Stimulated activated CD8-positive, alpha-beta memory T cell treated with anti-CD3 and anti-CD28 coated beads, Interleukin-7, amount 100 ng/mL, for 24 hours (primary cell): Measurements from ENCODE around the gene PAGR1.
"Not testable (repeated sequence)": the region's sequence is repeated elsewhere in the genome, so short reads cannot be mapped to it uniquely, and the experiment has no call there.

Experiments
- DNase-seq: peaks from one replicate; pipeline ENCODE4 v3.0.0-alpha.2; 2020; ENCODE audit warnings: low read depth

Gene PAGR1

GRCh38 chr16:29815793-29816693 lies at the start of gene PAGR1:
Gene PAGR1, plus strand, starts transcription at chr16:29816152. Its CDS starts 374 bp downstream, at chr16:29816526.
- DNase-seq = peak; percentile 96

DNA sequence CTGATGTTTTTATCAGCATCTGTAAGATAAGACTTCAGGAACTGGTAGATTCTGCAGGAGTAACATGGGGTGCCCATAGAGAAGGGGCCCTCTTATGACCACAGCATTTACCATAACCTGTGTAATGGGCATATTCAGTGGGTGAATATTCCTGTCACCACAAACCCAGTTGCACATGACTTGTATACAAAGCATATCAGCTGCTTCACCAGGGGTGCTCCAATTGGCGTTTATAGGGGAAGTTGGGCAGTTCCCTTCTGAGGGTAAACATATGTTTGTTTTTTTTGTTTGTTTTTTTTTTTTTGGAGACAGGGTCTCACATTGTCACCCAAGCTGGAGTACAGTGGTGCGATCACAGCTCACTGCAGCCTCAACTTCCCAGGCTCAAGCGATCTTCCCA lies 49.4 kb upstream of the PAGR1 start:
- DNase-seq = no peak

- DNase-seq = no peak
These were observed 48.9 kb upstream of the PAGR1 start for GRCh38 chr16:29767062-29767461.

GRCh38 chr16:29769507-29769906 lies 46.4 kb upstream of the PAGR1 start:
- no peak for DNase-seq

DNA sequence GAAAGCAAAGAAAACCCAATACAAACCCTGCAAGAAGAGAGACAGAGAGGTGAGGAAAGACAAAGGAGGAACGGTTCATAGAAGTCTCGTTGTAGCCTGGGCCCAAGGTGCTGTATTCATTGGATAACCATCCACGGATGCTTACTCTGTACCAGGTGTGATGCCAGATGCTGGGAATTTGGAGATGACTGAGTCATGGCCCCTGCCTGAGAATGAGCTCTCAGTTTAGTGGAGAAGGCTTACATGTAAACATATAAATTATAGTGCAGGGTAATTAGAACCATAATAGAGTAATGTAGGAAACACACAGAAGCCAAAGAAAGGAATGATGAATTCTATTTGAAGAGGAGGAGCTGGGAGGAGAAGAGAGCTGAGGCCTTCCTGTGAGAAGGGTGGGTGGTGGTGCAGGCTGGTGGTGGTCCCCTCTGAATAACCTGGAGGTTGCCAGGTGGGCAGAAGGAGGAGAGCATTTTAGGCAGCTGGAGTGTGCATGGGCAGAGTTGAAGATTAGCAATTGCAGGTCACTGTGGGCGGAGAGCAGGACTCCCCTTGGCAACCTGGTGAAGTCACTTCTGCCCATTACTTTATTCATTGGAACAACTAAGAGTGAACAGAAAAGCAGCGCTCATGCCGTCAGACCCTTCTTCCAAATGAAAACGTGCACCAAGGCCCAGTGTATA lies 45.6 kb upstream of the PAGR1 start:
- DNase-seq = no peak

DNA sequence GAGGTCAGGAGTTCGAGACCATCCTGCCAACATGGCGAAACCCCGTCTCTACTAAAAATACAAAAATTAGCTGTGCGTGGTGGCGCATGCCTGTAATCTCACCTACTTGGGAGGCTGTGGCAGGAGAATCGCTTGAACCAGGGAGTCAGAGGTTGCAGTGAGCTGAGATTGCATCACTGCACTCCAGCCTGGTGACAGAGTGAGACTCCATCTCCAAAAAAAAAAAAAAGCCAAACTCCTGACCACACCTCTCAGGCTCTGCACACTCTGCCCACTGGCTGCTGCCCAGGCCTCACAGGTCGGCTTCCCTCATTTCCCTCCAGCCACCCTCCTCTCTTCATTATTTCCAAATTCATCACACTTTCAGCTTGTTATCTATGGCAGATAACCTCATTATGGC lies 43.6 kb upstream of the PAGR1 start:
- not testable (repeated sequence) for DNase-seq

- DNase-seq = no peak
These were observed 41.2 kb upstream of the PAGR1 start for GRCh38 chr16:29774730-29775129.

DNA sequence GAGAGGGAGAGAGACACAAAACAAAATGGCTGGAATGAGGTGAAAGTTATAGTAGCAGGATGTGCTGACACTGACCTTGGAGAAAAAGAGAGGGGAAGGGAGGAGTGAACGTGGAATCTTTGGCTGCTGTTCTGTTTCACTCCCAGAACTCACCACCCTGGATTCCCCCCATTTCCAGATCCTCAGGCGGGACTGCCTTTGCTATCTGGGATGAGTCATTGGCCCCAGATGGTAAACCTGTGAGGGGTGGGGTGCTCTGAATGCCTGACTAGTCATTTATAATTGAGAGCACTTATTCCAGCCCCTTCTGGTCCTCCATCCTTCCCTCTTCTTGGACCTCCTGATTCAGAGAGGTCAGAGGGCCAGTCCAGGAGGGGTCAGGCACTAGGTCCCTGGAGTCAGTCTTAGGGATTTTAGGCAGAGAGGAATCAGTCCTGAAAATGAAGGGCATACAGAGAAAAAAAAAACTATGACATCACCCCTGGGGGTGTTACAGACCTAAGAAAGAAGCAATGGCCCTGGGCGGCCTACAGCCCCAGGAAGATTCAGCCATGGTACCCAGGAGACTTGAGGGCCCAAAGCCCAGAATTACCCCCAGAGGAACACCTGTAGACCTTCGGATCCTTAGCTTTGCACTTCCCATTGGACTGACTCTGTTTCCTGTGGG lies 40.1 kb upstream of the PAGR1 start:
- DNase-seq = no peak

GRCh38 chr16:29777576-29778350 lies 38.2 kb upstream of the PAGR1 start, which contains the start of gene ZG16:
Gene ZG16, plus strand, starts transcription at chr16:29778256. Its CDS starts 1,011 bp downstream, at chr16:29779267.
- DNase-seq = no peak

GRCh38 chr16:29779474-29779873 lies 36.5 kb upstream of the PAGR1 start:
- DNase-seq = no peak

GRCh38 chr16:29783094-29783953 lies 32.6 kb upstream of the PAGR1 start:
- DNase-seq = not testable (repeated sequence)

GRCh38 chr16:29784157-29784556 lies 31.8 kb upstream of the PAGR1 start:
- DNase-seq = no peak

GRCh38 chr16:29784901-29785500 lies 31.0 kb upstream of the PAGR1 start:
- DNase-seq = peak; percentile 40

DNA sequence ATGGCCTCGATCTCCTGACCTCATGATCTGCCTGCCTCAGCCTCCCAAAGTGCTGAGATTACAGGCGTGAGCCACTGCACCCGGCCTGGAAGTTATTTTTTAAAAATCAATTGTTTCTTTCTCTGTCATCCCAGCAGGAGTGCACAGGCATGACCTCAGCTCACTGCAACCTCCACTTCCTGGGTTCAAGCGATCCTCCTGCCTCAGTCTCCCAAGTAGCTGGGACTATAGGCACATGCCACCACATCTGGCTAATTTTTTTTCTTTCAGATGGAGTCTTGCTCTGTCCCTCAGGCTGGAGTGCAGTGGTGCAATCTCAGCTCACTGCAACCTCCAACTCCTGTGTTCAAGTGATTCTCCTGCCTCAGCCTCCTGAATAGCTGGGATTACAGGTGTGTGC lies 28.8 kb upstream of the PAGR1 start:
- DNase-seq = not testable (repeated sequence)

DNA sequence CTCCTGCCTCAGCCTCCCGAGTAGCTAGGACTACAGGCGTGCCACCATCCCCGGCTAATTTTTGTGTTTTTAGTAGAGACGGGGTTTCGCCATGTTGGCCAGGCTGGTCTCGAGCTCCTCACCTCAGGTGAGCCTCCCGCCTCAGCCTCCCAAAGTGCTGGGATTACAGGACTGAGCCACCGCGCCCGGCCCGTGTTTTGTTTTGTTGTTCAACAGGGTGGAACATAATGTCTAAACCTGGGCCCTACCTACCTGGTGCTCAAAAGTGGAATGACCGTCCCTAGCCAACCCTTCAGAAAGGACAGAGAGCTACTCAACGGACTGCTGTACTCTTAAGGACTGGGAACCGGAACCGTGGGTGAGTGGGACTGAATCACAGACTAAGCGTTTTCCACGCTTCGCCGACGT lies 26.2 kb upstream of the PAGR1 start:
- no peak for DNase-seq

DNA sequence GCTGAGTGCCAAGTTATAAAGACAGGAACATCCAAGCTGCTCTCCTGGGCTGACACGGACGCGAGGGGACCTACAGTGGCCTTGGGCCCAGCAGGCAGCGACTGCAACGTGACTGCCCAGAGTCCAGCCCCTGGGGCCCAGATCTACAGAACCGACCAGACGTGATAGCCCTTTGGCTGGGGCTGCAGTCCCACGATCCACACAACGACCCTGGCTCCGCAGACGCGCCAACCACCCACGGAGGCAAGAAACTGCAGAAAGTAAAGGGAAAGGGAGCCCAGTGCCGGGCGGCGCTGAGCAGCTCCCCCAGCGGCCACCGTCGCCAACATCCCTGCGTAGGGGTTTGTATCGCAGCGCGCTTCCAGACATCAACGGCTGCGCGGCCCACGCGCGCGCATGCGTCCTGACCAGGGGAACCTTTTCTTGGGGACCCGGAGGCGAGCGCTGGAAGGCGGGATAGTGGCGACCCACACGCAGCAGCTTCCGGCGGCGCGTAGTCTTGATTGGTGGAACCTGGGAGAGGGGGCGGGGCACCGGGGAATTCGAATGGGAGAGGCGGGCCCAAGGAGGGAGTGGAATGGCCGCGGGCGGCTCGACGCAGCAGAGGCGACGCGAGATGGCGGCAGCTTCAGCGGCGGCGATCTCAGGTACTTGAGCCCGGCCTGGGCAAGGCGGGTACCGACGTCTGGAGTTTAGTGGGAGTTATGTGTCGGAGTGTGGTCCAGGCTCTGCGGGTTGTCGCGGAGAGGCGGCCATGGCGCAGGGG lies 25.6 kb upstream of the PAGR1 start, which contains the start of gene KIF22:
Gene KIF22 (plus strand): TSS at position 569 of the 766 bp plus-strand sequence. CDS start 9 bp downstream, at position 578.
- peak; percentile 100 for DNase-seq

GRCh38 chr16:29790949-29791844 lies 24.8 kb upstream of the PAGR1 start:
- DNase-seq = no peak
